ENCODE data around the gene NAV3.

NAV3 gene

DNA sequence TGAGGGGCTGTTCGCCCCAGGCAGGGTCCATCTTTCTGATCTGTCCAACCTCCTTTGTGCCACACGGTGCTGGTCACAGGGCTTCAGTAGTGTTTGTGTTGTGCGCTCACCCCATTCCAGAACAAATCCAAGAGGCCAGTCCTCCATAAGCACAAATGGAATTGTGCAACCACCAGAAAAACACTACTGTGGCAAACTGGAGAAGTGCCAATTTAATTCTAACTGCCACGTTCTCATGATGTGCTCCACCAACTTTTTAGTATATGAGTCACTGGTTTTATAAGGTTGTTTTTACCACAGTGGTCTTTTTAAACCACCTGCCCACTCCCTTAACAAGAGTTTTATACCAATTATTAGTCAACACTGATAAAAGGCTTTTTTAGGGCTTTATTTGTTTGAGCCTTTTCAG lies 380.2 kb downstream of the NAV3 start:
- Histone ChIP-seq H3F3A (ENCODE audit: insufficient read depth, low read length) (no peaks in the 10 kb centered on the region), H3K9me3 (replicated peaks; ENCODE audit: insufficient read depth, low read length) (no peaks in the 10 kb centered on the region), H3K4me2 (ENCODE audit: low read depth, low read length) (no peak overlapping the region), H3K4me1 (ENCODE audit: low read length) (no peaks in the 10 kb centered on the region), H3K27ac (ENCODE audit: low read length) (no peak overlapping the region), H3K4me3 (ENCODE audit: low read length) (no peak overlapping the region), H3K79me2 (ENCODE audit: low read length) (no peaks in the 10 kb centered on the region), H3K9me2 (replicated peaks; ENCODE audit: insufficient read depth, low read length) (no peaks in the 10 kb centered on the region), H4K20me1 (ENCODE audit: insufficient read depth, low read length) (no peaks in the 10 kb centered on the region), H3K9ac (ENCODE audit: low read length) (no peak overlapping the region), H3K36me3 (replicated peaks; ENCODE audit: insufficient read depth, low read length) (no peaks in the 10 kb centered on the region), H2AFZ (ENCODE audit: low read length) (no peak overlapping the region), H3K27me3 (replicated peaks; ENCODE audit: insufficient read depth, low read length) (no peaks in the 10 kb centered on the region)
- TF ChIP-seq, protein P1, sequence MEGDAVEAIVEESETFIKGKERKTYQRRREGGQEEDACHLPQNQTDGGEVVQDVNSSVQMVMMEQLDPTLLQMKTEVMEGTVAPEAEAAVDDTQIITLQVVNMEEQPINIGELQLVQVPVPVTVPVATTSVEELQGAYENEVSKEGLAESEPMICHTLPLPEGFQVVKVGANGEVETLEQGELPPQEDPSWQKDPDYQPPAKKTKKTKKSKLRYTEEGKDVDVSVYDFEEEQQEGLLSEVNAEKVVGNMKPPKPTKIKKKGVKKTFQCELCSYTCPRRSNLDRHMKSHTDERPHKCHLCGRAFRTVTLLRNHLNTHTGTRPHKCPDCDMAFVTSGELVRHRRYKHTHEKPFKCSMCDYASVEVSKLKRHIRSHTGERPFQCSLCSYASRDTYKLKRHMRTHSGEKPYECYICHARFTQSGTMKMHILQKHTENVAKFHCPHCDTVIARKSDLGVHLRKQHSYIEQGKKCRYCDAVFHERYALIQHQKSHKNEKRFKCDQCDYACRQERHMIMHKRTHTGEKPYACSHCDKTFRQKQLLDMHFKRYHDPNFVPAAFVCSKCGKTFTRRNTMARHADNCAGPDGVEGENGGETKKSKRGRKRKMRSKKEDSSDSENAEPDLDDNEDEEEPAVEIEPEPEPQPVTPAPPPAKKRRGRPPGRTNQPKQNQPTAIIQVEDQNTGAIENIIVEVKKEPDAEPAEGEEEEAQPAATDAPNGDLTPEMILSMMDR (IDR thresholded peaks at IDR 0.05; ENCODE audit: low read length), result no peak
- TF ChIP-seq EZH2phosphoT487 (IDR thresholded peaks at IDR 0.05; ENCODE audit: low read length), result no peak
- no peak for DNase-seq

DNA sequence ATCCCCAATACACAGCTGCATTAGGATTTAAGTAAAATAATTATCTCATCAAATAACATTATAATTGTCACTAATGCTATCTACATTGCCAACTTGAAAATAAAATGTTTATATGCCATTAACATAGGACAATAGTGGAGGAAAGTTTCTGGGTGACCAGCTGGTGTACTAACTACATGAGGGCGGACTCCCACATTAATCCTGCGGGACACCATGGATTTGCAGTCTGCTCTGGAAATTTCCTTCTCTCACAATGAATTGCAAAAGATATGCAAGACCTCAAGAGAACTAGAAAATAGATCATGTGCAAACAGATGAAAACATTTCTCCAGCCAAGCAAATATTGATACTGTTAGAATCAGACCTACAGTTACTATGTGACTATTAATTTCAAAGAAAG lies 390.1 kb downstream of the NAV3 start:
- Histone ChIP-seq H3K9me3 (replicated peaks; ENCODE audit: insufficient read depth, low read length) (no peaks in the 10 kb centered on the region), H3K9ac (ENCODE audit: low read length) (no peak overlapping the region), H3K79me2 (ENCODE audit: low read length) (no peaks in the 10 kb centered on the region), H3K27me3 (replicated peaks; ENCODE audit: insufficient read depth, low read length) (no peaks in the 10 kb centered on the region), H3K27ac (ENCODE audit: low read length) (no peak overlapping the region), H3K4me1 (ENCODE audit: low read length) (no peaks in the 10 kb centered on the region), H2AFZ (ENCODE audit: low read length) (no peak overlapping the region), H3K36me3 (replicated peaks; ENCODE audit: insufficient read depth, low read length) (no peaks in the 10 kb centered on the region), H3F3A (ENCODE audit: insufficient read depth, low read length) (no peaks in the 10 kb centered on the region), H3K4me3 (ENCODE audit: low read length) (no peak overlapping the region), H3K4me2 (ENCODE audit: low read depth, low read length) (no peak overlapping the region), H4K20me1 (ENCODE audit: insufficient read depth, low read length) (no peaks in the 10 kb centered on the region), H3K9me2 (replicated peaks; ENCODE audit: insufficient read depth, low read length) (no peaks in the 10 kb centered on the region)
- no peak for TF ChIP-seq EZH2phosphoT487 (IDR thresholded peaks at IDR 0.05; ENCODE audit: low read length)
- TF ChIP-seq, protein P1 (IDR thresholded peaks at IDR 0.05; ENCODE audit: low read length), result no peak
- no peak for TF ChIP-seq EZH2 (optimal IDR thresholded peaks at IDR 0.05; ENCODE audit: low read depth, low read length)
- DNase-seq, result no peak

DNA sequence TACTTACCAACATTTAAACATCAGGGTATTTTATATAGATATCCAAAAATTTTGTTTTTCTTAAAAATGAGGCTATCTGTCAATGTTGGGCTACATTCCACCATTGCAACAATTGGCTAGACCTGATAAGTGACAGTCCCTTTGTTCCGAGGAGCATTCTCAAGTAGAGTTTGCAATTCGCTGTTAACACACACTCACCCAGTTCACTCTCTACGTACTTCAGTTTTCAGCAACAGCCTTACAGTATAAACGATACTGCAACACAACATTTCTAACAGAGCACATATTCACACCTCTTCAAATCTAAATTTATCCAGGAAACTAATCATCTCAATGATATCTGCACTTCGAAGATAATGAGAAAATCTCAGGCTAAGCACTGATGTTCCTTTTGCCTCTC lies 393.5 kb downstream of the NAV3 start:
- no peaks in the 10 kb centered on the region for H3K9me3 ChIP-seq (replicated peaks; ENCODE audit: insufficient read depth, low read length)
- no peaks in the 10 kb centered on the region for H3K79me2 ChIP-seq (ENCODE audit: low read length)
- H3K27ac ChIP-seq (ENCODE audit: low read length), result no peak overlapping the region
- H3K4me1 ChIP-seq (ENCODE audit: low read length), result no peaks in the 10 kb centered on the region
- no peaks in the 10 kb centered on the region for H3F3A ChIP-seq (ENCODE audit: insufficient read depth, low read length)
- H3K4me2 ChIP-seq (ENCODE audit: low read depth, low read length), result no peak overlapping the region
- no peak overlapping the region for H3K4me3 ChIP-seq (ENCODE audit: low read length)
- H3K36me3 ChIP-seq (replicated peaks; ENCODE audit: insufficient read depth, low read length), result no peaks in the 10 kb centered on the region
- no peaks in the 10 kb centered on the region for H4K20me1 ChIP-seq (ENCODE audit: insufficient read depth, low read length)
- H2AFZ ChIP-seq (ENCODE audit: low read length), result no peak overlapping the region
- no peak overlapping the region for H3K9ac ChIP-seq (ENCODE audit: low read length)
- no peak for DNase-seq
- no peaks in the 10 kb centered on the region for H3K27me3 ChIP-seq (replicated peaks; ENCODE audit: insufficient read depth, low read length)
- no peak for TF ChIP-seq EZH2phosphoT487 (IDR thresholded peaks at IDR 0.05; ENCODE audit: low read length)
- TF ChIP-seq, protein P1 (IDR thresholded peaks at IDR 0.05; ENCODE audit: low read length), result no peak
- TF ChIP-seq EZH2 (optimal IDR thresholded peaks at IDR 0.05; ENCODE audit: low read depth, low read length), result no peak
- no peaks in the 10 kb centered on the region for H3K9me2 ChIP-seq (replicated peaks; ENCODE audit: insufficient read depth, low read length)
